ENCODE measurements around the gene ATP9B. TPM values are rescaled to one million over a fixed set of nuclear protein-coding genes. Genes with fewer than 3 reads are reported as not detected.

Gene ATP9B, protein sequence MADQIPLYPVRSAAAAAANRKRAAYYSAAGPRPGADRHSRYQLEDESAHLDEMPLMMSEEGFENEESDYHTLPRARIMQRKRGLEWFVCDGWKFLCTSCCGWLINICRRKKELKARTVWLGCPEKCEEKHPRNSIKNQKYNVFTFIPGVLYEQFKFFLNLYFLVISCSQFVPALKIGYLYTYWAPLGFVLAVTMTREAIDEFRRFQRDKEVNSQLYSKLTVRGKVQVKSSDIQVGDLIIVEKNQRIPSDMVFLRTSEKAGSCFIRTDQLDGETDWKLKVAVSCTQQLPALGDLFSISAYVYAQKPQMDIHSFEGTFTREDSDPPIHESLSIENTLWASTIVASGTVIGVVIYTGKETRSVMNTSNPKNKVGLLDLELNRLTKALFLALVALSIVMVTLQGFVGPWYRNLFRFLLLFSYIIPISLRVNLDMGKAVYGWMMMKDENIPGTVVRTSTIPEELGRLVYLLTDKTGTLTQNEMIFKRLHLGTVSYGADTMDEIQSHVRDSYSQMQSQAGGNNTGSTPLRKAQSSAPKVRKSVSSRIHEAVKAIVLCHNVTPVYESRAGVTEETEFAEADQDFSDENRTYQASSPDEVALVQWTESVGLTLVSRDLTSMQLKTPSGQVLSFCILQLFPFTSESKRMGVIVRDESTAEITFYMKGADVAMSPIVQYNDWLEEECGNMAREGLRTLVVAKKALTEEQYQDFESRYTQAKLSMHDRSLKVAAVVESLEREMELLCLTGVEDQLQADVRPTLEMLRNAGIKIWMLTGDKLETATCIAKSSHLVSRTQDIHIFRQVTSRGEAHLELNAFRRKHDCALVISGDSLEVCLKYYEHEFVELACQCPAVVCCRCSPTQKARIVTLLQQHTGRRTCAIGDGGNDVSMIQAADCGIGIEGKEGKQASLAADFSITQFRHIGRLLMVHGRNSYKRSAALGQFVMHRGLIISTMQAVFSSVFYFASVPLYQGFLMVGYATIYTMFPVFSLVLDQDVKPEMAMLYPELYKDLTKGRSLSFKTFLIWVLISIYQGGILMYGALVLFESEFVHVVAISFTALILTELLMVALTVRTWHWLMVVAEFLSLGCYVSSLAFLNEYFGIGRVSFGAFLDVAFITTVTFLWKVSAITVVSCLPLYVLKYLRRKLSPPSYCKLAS
- total RNA-seq: 10.2 and 14.7 TPM in 2 replicates

GRCh38 chr18:79068937-79069716 lies at the start of gene ATP9B:
TSS of gene ATP9B (plus strand) at chr18:79069394. CDS start at chr18:79069411, 17 bp downstream.

DNA sequence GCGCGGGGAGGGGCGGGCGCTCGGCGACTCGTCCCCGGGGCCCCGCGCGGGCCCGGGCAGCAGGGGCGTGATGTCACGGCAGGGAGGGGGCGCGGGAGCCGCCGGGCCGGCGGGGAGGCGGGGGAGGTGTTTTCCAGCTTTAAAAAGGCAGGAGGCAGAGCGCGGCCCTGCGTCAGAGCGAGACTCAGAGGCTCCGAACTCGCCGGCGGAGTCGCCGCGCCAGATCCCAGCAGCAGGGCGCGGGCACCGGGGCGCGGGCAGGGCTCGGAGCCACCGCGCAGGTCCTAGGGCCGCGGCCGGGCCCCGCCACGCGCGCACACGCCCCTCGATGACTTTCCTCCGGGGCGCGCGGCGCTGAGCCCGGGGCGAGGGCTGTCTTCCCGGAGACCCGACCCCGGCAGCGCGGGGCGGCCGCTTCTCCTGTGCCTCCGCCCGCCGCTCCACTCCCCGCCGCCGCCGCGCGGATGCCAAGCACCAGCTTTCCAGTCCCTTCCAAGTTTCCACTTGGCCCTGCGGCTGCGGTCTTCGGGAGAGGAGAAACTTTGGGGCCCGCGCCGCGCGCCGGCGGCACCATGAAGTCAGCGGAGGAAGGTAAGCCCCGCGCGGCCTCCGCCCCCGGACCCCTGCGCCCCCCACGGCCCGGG lies 326.7 kb downstream of the ATP9B start, which contains the start of gene NFATC1:
NFATC1 (plus strand) TSS at position 170 of the 644 bp plus-strand sequence; CDS start at position 465, 295 bp downstream.

Other genes with a start within 250 kb of the ATP9B start
- not detected in 2 replicates for gene SALL3, start 89.6 kb upstream of the ATP9B start, total RNA-seq

Data from tracheal epithelial cell (primary cell).